HG03342 (cell line): ENCODE measurements around the gene KCTD17.

ENCODE experiments used
- ATAC-seq: cut with Tn5 transposase; IDR thresholded peaks from one replicate; pipeline ENCODE4 v1.9.1; 2021; ENCODE audit warnings: mild to moderate bottlenecking, moderate library complexity; ENCODE audit not compliant: unreplicated experiment

Gene KCTD17

DNA sequence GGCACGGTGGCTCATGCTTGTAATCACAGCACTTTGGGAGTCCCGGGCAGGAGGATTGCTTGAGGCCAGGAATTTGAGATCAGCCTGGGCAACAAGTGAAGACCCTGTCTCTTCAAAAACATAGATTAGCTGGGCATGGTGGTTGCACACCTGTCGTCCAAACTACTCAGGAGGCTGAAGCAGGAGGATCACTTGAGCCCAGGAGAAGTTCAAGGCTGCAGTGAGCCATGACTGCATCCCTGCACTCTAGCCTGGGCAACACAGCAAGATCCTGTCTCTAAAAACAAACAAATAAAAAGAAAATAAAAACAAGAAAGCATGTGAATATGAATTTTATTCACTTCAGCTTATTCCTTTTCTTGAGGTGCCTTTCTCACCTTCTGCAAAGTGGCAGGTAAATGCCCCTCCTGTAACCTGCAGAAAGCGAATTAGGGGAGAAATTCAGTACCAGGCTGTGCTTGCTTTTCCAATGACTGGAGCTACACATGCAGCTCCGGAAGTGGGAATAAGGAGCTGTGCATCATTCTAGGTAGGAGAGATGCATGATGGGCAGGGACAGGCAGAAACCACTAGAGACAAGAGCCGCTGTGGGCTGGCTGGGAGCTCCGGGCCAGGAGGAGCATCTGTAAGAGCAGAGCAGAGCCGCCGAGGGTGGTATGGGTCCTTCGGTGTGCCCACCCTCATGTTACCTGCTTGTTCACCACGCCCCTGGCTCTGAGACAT lies 14.7 kb upstream of the KCTD17 start:
- ATAC-seq: no peak

DNA sequence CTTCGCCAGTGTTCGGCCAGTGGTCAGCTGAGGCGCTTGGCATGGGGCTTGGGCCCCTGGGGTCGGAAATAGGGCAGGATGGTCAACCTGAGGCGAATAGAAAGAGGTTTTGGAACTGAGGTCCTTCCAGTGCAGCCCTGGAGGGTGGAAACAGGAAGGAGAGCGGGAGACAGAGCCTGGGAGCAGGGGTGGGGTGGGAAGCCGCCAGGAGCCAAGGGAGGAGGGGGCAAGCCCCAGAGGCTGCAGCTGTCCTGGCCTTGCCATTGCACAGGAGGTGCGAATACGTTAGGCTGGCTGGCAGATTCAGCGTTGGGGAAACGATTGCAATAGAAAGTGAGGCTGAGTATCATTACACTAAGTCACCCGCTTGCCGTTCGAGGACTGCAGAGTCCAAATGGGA lies 13.9 kb upstream of the KCTD17 start:
- ATAC-seq: no peak

GRCh38 chr22:37039466-37039865 lies 12.1 kb upstream of the KCTD17 start:
- ATAC-seq: no peak

DNA sequence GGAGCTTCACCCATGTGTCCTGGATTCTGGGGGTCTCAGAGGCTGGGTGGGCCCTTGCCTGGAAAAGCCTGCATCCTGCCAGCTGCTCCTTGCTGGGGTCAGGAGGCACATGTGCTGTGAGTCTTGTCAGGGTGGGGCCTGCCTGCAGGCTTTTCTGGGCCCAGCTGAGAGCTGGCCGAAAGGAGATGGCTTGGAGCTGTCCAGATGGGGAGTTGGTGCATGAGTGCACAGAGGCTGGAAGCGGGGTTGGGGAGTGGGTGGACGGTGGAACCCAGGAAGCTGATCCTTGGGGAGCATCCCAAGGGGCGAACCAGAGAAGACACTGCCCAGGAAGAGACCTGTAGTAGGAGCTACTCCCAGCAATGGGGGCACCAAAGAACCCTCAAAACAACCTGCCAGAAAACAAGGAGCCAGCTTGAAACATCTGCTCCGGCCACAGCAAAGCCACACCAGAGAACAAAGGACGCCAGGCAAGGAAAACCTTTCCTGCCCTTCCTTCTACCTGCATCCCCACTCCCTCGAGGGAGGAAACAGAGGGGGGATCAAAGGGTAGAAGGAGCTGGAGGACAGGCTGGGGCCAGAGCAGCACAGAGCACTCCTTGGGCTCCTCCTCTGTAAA lies 8.2 kb upstream of the KCTD17 start:
- no peak for ATAC-seq

GRCh38 chr22:37043828-37044538 lies 7.6 kb upstream of the KCTD17 start:
- peak; percentile 74 for ATAC-seq

GRCh38 chr22:37044634-37045625 lies 6.6 kb upstream of the KCTD17 start:
- no peak for ATAC-seq

GRCh38 chr22:37045958-37046357 lies 5.6 kb upstream of the KCTD17 start:
- no peak for ATAC-seq

- no peak for ATAC-seq
Observed at GRCh38 chr22:37046589-37046988, 5.0 kb upstream of the KCTD17 start.

GRCh38 chr22:37047006-37047405 lies 4.5 kb upstream of the KCTD17 start:
- ATAC-seq: no peak

- no peak for ATAC-seq
Observed at GRCh38 chr22:37048133-37048532, 3.4 kb upstream of the KCTD17 start.

- no peak for ATAC-seq
Observed at GRCh38 chr22:37049224-37049623, 2.3 kb upstream of the KCTD17 start.

DNA sequence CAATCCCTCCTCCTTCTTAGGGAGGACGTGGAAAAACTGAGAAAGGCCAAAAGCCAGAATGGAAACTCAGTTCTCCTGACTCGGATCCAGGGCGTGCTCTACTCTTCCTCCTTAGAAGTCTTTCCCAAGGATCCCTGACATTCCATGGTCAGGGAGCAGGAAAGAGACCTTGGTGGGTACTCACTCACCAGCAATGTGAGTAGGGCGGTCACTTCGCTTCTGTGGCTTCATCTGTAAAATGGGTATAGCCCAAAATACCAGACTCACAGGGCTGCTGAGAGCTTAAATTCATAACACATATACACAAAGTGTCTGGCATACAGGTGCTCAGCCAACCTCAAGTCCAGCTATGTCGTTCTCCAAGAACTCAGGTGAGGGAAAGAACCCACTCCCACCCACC lies 629 bp upstream of the KCTD17 start:
- ATAC-seq: no peak

- ATAC-seq: no peak
Observed at GRCh38 chr22:37052386-37053309, 1.1 kb downstream of the KCTD17 start.

DNA sequence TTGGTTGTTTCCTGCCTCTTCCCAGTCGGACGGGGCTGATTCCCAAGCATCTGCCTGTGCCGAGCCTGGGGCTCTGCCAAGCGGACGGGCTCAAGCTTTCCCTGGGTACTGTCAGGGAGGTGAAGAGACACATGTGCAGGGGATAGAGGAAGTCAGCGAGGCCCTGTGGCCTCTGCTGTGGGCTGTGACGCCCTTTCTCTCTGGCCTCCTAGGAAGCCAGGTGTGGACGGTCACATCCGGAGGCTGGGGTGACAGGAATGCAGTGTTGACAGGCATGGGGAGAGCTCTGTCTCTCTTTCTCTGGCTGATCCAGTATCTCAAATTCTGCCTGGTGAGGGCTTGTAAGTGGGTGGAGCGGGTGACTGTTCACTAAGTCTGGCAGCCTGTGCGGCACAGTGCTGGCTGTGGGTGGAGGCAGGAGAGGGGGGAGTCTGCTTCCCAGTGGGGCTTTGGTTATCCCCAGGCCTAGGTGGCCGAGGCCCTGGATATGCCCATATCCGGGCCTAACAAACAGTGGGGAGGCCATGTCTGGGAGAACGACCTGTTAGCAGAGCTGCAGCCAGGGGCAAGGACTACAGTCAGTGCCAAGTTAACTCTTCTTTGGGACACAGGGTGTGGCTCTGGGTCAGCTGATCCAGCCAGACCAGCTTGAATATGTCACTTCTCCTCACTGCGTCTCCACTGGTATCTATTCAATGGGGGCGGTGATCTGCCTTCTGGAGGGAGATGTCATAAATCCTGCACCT lies 1.9 kb downstream of the KCTD17 start:
- no peak for ATAC-seq

DNA sequence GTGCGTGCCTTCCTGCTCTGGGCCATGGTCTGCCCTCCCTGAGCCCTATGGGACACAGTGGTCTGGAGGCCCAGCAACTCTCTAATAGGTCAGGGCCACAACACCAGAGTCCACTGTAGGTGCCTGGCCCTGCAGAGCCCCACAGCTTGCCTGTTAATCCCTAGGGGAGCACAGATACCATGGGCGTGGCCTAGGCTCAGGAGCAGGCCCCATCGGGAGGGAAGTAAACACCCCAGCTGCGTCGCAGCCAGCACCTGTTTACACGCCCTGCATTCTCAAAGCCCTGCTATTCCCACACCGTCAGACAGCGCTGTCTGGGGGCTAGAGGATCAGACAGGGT lies 2.5 kb downstream of the KCTD17 start:
- ATAC-seq: no peak

DNA sequence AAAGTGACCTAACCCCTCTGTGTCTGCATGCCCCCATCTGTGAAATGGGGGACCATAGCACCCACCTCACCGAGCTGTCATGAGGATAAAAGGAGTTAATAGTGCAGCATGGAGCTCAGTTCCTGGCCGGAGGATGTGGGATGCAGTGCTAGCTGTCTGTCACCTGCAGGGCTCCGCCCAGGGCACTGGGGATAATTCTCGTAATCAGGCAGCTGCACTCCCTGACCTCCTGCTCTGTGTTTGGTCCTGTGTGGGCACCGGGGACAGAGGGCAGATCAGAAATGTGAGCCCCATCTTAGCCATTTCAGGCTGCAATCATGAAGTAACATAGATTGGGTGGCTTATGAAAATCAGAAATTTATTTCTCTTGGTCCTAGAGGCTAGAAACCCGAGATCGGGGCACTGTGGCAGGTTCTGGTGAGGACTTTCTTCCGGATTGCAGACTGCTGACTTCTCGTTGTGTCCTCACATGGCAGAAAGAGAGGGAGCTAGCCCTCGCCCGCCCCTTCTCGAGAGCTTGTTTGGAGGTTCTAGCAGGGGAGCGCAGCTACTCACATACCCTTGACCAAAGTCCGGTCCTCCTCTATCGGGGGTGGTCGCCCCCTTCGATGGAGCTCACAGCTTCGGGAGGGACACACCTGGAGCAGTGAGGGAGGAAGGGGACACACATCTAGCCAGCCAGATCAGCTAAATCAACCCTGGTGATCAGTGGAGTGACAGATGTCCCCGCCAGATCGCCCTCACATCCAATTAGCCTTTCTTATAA lies 3.2 kb downstream of the KCTD17 start:
- ATAC-seq: no peak

DNA sequence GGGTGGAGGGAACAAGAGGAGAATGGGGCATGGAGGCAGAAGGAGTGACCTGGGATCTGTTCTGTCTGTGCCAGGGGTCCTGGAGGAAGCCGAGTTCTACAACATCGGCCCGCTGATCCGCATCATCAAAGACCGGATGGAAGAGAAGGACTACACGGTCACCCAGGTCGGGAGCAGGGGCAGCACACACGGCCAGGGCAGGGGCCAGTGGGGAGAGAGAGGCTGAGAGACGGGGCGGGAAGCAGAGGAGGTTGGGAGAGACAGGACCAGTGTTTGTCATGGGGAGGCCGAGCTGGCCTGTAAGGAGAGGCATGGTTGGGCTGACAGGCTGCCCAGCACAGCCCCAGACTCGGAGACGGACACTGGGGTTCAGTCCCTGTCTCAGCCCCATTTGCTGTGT lies 4.7 kb downstream of the KCTD17 start:
- no peak for ATAC-seq

DNA sequence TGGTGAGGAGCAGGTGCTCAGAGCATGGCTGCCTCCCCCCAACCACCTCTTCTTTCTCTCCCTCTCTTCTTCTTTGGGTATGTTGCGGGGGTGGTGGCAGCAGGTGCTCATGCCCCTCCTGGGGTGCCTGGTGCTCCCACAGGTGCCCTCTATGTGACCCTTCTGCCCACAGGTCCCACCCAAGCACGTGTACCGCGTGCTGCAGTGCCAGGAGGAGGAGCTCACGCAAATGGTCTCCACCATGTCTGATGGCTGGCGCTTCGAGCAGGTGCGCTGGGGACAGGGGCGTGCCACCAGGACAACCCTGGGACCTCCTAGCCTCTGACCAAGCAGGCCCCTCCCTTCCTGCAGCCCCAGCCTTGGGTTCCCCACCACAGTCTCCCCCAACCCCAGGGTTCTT lies 5.7 kb downstream of the KCTD17 start:
- ATAC-seq: no peak
